HG02884 (cell line): ENCODE results near the gene RMND1.

Source experiments
- ATAC-seq: cut with Tn5 transposase; IDR thresholded peaks from one replicate; pipeline ENCODE4 v1.9.1; 2021; ENCODE audit warnings: mild to moderate bottlenecking, moderate library complexity; ENCODE audit not compliant: unreplicated experiment

Gene RMND1

GRCh38 chr6:151422981-151423380 is 28.9 kb downstream of the RMND1 start:
- no peak for ATAC-seq

GRCh38 chr6:151417477-151417876 is 34.4 kb downstream of the RMND1 start:
- ATAC-seq = no peak

GRCh38 chr6:151414641-151415260 is 37.2 kb downstream of the RMND1 start:
- no peak for ATAC-seq

GRCh38 chr6:151413372-151414145 is 38.4 kb downstream of the RMND1 start:
- no peak for ATAC-seq

GRCh38 chr6:151412909-151413308 is 39.0 kb downstream of the RMND1 start:
- ATAC-seq = no peak

- ATAC-seq = no peak
Measured at GRCh38 chr6:151409679-151410078, 42.2 kb downstream of the RMND1 start.

- ATAC-seq = no peak
Measured at GRCh38 chr6:151409260-151409659, 42.7 kb downstream of the RMND1 start.

- no peak for ATAC-seq
Measured at GRCh38 chr6:151408858-151409257, 43.1 kb downstream of the RMND1 start.

- no peak for ATAC-seq
Measured at GRCh38 chr6:151403919-151404308, 48.0 kb downstream of the RMND1 start.

GRCh38 chr6:151402228-151402627 is 49.7 kb downstream of the RMND1 start:
- ATAC-seq = no peak

GRCh38 chr6:151400473-151400872 is 51.5 kb downstream of the RMND1 start:
- ATAC-seq = no peak

GRCh38 chr6:151399679-151400078 is 52.2 kb downstream of the RMND1 start:
- ATAC-seq = no peak

GRCh38 chr6:151393410-151393809 is 58.5 kb downstream of the RMND1 start:
- ATAC-seq = no peak

- ATAC-seq = no peak
Measured at GRCh38 chr6:151392427-151392826, 59.5 kb downstream of the RMND1 start.

- peak; percentile 13 for ATAC-seq
Measured at GRCh38 chr6:151391471-151392413, 60.2 kb downstream of the RMND1 start, which contains the start of gene ZBTB2. TSS of gene ZBTB2 (minus strand) at chr6:151391559. CDS start at chr6:151373637, 17,922 bp downstream.

GRCh38 chr6:151390851-151391470 is 61.0 kb downstream of the RMND1 start:
- ATAC-seq = peak; percentile 1

GRCh38 chr6:151390276-151390850 is 61.6 kb downstream of the RMND1 start:
- peak; percentile 75 for ATAC-seq

GRCh38 chr6:151389618-151390275 is 62.2 kb downstream of the RMND1 start:
- ATAC-seq = peak; percentile 55

- ATAC-seq = no peak
Measured at GRCh38 chr6:151388997-151389617, 62.8 kb downstream of the RMND1 start.
